Keratinocyte (primary cell): Measurements from ENCODE around the gene MTFMT. TPM values are rescaled to one million over a fixed set of nuclear protein-coding genes. Genes with fewer than 3 reads are reported as not detected.

Source experiments
- DNase-seq: peaks from one replicate; pipeline ENCODE4 v3.0.0-alpha.2; 2011; ENCODE audit warnings: low read depth, missing footprints, low spot score
- FAIRE-seq: peaks from 2 replicates; lab custom pipeline; 2011; peaks lifted over from hg19 to GRCh38; lab: Jason Lieb, UNC
- H2AFZ ChIP-seq: 2 replicates; pipeline ENCODE4 v1.6.0; 2012; ENCODE audit warnings: low read length, control low read depth, inconsistent platforms; ENCODE audit not compliant: control insufficient read depth
- H3K27ac ChIP-seq: 2 replicates; pipeline ENCODE4 v1.5.1; 2011; ENCODE audit warnings: low read length; ENCODE audit not compliant: control insufficient read depth, insufficient read depth
- H3K27me3 ChIP-seq: 3 replicates; pipeline ENCODE4 v1.6.0; 2011; ENCODE audit warnings: low read length; ENCODE audit not compliant: control insufficient read depth, insufficient read depth; ENCODE audit errors: extremely low read depth
- H3K36me3 ChIP-seq, 2 experiments: 2 replicates in 1 of 2; 3 replicates in 1 of 2; pipeline ENCODE4 v1.5.1; 2011; ENCODE audit warnings: low read length in 2 of 2, mild to moderate bottlenecking in 1 of 2; ENCODE audit not compliant: control insufficient read depth in 2 of 2, insufficient read depth in 2 of 2; ENCODE audit errors: extremely low read depth in 1 of 2
- H3K4me1 ChIP-seq: 3 replicates; pipeline ENCODE4 v1.5.1; 2011; ENCODE audit warnings: low read length; ENCODE audit not compliant: control insufficient read depth, insufficient read depth; ENCODE audit errors: extremely low read depth
- H3K4me2 ChIP-seq: 3 replicates; pipeline ENCODE4 v1.6.0; 2011; ENCODE audit warnings: low read depth, low read length; ENCODE audit not compliant: control insufficient read depth, insufficient read depth; ENCODE audit errors: extremely low read depth
- H3K4me3 ChIP-seq, 3 experiments: fragments of 200-600 bp in 1 of 3; sonication (generic) in 1 of 3; 2 replicates in 2 of 3; 3 replicates in 1 of 3; pipeline ENCODE4 v1.5.1; 2011 to 2016; ENCODE audit warnings: low read length in 3 of 3, mild to moderate bottlenecking in 3 of 3, control low read depth in 2 of 3, inconsistent platforms in 1 of 3, low read depth in 1 of 3, mixed read lengths in 1 of 3, mixed run types in 1 of 3, moderate library complexity in 1 of 3; ENCODE audit not compliant: control insufficient read depth in 2 of 3, insufficient read depth in 2 of 3; ENCODE audit errors: extremely low read depth in 1 of 3
- H3K79me2 ChIP-seq: 2 replicates; pipeline ENCODE4 v1.6.0; 2012; ENCODE audit warnings: low read length; ENCODE audit not compliant: control insufficient read depth, insufficient read depth
- H3K9ac ChIP-seq: 3 replicates; pipeline ENCODE4 v1.6.0; 2011; ENCODE audit warnings: low read length; ENCODE audit not compliant: control insufficient read depth, insufficient read depth; ENCODE audit errors: extremely low read depth
- H3K9me1 ChIP-seq: 3 replicates; pipeline ENCODE4 v1.6.0; 2011; ENCODE audit warnings: low read length; ENCODE audit not compliant: control insufficient read depth, insufficient read depth; ENCODE audit errors: extremely low read depth
- H3K9me3 ChIP-seq: 2 replicates; pipeline ENCODE4 v1.5.1; 2012; ENCODE audit warnings: low read depth, low read length; ENCODE audit not compliant: control insufficient read depth
- H4K20me1 ChIP-seq: 3 replicates; pipeline ENCODE4 v1.6.0; 2011; ENCODE audit warnings: low read length; ENCODE audit not compliant: control insufficient read depth, insufficient read depth; ENCODE audit errors: extremely low read depth
- EZH2 ChIP-seq: IDR thresholded peaks from one replicate; pipeline ENCODE4 v1.6.1; 2012; ENCODE audit warnings: inconsistent platforms, mild to moderate bottlenecking, low read length, moderate library complexity
- dilution Hi-C: fragments of 300-500 bp; cut with MboI; formaldehyde crosslinking; loops from one replicate; pipeline ENCODE4 v1.7.0; 2020; ENCODE audit warnings: low sequenced_read_pairs; ENCODE audit not compliant: extremely low pct_ligation_motif_present
- polyA plus RNA-seq, 5 experiments: library from polyadenylated mRNA; depleted of rRNA in 3 of 5; stranded (reverse) in 3 of 5; stranded (forward) in 1 of 5; unstranded in 1 of 5; fragments of >200 nt; gene quantifications; 1 replicate in 1 of 5; 2 replicates in 3 of 5; 3 replicates in 1 of 5; pipeline versions ENCODE4 v1.2.1 to v1.2.3, GENCODE V29; 2011 to 2012; ENCODE audit warnings: missing spikeins in 2 of 5, low read depth in 1 of 5, low replicate concordance in 1 of 5
- TF ChIP-seq, protein P1 (sequence below), 3 experiments: IDR thresholded peaks in 1 of 3; conservative IDR thresholded peaks in 1 of 3; optimal IDR thresholded peaks in 1 of 3; 2 replicates in 2 of 3; 3 replicates in 1 of 3; pipeline versions ENCODE3 to v1.5.1; 2011; ENCODE audit warnings: low read length in 3 of 3, mild to moderate bottlenecking in 3 of 3, moderate library complexity in 2 of 3, control low read depth in 1 of 3, inconsistent platforms in 1 of 3; ENCODE audit not compliant: insufficient read depth in 2 of 3; ENCODE audit errors: extremely low read depth in 1 of 3

The MTFMT gene
- polyA plus RNA-seq, 1 donor (not counting 4 experiments of a cell fraction or from before 2014, with no cell fraction given) = 21.0 TPM

DNA sequence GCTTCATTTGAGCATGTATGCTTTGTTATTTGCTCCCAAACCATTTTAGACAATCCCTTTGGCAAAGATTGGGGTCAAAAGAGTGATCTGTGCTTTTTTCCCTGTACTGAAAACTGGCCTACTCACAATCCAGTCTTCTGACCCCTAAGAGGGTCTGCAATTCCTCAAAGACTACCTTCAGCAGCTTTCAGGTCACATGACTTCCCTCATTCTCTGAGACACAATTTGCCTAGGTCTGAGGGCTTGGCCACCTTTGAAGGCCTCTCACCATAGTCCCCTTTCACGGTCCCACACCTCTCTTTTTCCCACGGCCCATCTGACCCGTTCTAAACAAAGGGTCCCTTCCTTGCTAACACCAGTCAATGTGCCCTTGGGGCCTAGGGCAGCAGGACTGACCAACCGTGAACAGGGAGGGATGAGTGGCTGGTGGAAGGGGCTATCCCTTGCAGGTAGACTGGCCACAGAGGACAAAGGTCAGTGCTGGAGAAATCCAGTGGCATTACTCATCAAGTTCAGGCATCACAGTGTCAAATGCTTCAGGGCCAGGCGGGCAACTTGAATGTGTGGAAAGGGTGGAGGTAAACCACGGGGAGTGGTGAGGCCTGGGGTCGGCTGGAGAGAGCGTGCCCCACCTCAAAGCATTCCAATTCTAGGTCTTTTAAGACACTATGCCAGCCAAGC lies 27.6 kb upstream of the MTFMT start:
- H2AFZ ChIP-seq = no peak overlapping the region
- FAIRE-seq = no peak
- H4K20me1 ChIP-seq = no peaks in the 10 kb centered on the region

DNA sequence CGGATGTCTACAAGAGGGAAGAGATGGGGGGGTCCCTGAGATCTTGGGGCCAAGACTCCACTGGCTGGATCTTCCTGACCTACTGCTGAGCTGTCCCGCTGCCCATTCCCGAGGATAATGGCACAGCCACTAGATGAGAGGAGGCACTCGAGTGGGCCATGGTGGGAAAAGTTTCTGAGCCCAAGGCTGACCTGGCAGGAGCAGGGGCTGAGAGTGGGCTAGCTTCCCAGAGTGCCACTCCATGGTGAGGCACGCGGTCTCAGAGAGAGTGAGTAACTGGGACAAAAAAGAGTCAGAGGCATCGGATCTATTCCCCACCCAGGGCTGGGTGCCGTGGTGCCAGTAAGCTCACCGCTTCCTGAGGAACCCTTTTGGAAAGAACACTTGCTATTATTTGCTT lies 26.7 kb upstream of the MTFMT start:
- FAIRE-seq = no peak

More for the DNA sequence above, 27.6 kb upstream of the MTFMT start:
- H3K79me2 ChIP-seq = no peaks in the 10 kb centered on the region
- H3K4me3 ChIP-seq = no peak overlapping the region
- no peaks in the 10 kb centered on the region for H3K36me3 ChIP-seq
- dilution Hi-C loops = no loop called here
- no peak overlapping the region for H3K27ac ChIP-seq
- no peaks in the 10 kb centered on the region for H3K4me1 ChIP-seq
- no peak overlapping the region for H3K4me2 ChIP-seq
- no peaks in the 10 kb centered on the region for H3K9me3 ChIP-seq
- no peak overlapping the region for H3K9ac ChIP-seq
- peaks cover 7% of the 10 kb centered on the region for H3K27me3 ChIP-seq
- H3K9me1 ChIP-seq = no peaks in the 10 kb centered on the region
- DNase-seq = no peak
- TF ChIP-seq, protein P1, sequence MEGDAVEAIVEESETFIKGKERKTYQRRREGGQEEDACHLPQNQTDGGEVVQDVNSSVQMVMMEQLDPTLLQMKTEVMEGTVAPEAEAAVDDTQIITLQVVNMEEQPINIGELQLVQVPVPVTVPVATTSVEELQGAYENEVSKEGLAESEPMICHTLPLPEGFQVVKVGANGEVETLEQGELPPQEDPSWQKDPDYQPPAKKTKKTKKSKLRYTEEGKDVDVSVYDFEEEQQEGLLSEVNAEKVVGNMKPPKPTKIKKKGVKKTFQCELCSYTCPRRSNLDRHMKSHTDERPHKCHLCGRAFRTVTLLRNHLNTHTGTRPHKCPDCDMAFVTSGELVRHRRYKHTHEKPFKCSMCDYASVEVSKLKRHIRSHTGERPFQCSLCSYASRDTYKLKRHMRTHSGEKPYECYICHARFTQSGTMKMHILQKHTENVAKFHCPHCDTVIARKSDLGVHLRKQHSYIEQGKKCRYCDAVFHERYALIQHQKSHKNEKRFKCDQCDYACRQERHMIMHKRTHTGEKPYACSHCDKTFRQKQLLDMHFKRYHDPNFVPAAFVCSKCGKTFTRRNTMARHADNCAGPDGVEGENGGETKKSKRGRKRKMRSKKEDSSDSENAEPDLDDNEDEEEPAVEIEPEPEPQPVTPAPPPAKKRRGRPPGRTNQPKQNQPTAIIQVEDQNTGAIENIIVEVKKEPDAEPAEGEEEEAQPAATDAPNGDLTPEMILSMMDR (optimal IDR thresholded peaks at IDR 0.05 in 1 of 3, IDR thresholded peaks at IDR 0.05 in 1 of 3, conservative IDR thresholded peaks at IDR 0.05 in 1 of 3; ENCODE audit: extremely low read depth in 1 of 3, insufficient read depth in 2 of 3, low read length in 3 of 3) = no peak
- no peak for TF ChIP-seq EZH2

More for the DNA sequence above, 26.7 kb upstream of the MTFMT start:
- H3K27me3 ChIP-seq = peaks cover 7% of the 10 kb centered on the region
- H3K9me1 ChIP-seq = no peaks in the 10 kb centered on the region
- no peak overlapping the region for H3K27ac ChIP-seq
- no peak overlapping the region for H3K9ac ChIP-seq
- H4K20me1 ChIP-seq = no peaks in the 10 kb centered on the region
- H3K36me3 ChIP-seq = no peaks in the 10 kb centered on the region
- dilution Hi-C loops = no loop called here
- no peaks in the 10 kb centered on the region for H3K4me1 ChIP-seq
- H2AFZ ChIP-seq = no peak overlapping the region
- no peak for DNase-seq
- H3K9me3 ChIP-seq = no peaks in the 10 kb centered on the region
- H3K4me3 ChIP-seq = no peak overlapping the region
- H3K79me2 ChIP-seq = no peaks in the 10 kb centered on the region
- no peak overlapping the region for H3K4me2 ChIP-seq
- TF ChIP-seq EZH2 = no peak
- TF ChIP-seq, protein P1 (optimal IDR thresholded peaks at IDR 0.05 in 1 of 3, IDR thresholded peaks at IDR 0.05 in 1 of 3, conservative IDR thresholded peaks at IDR 0.05 in 1 of 3; ENCODE audit: extremely low read depth in 1 of 3, insufficient read depth in 2 of 3, low read length in 3 of 3) = no peak
